Stimulated activated naive B cell treated with anti-CD40 and anti-IgM and Interleukin-4, amounts not matched to agents 10 μg/mL and 1 μg/mL and 100 μg/mL, for 72 hours (primary cell): ENCODE measurements around the gene EMD.

Experiments used
- ATAC-seq, 2 donors: fragments of 150-1000 bp; cut with Tn5 transposase; replicated peaks; 2 replicates each; pipeline ENCODE4 v1.10.0; 2021; ENCODE audit warnings: moderate library complexity in 1 of 2
- DNase-seq: peaks from one replicate; pipeline ENCODE4 v3.0.0; 2021
- H3K27ac Mint-ChIP-seq: one replicate; pipeline ENCODE4 v1.8.0; 2022; ENCODE audit warnings: mild to moderate bottlenecking, mixed read lengths
- H3K27me3 Mint-ChIP-seq, 2 donors: one replicate each; pipeline ENCODE4 v1.8.0; 2022; ENCODE audit warnings: mixed read lengths in 2 of 2
- H3K36me3 Mint-ChIP-seq, 2 donors: one replicate each; pipeline ENCODE4 v1.8.0; 2022; ENCODE audit warnings: mixed read lengths in 2 of 2, mild to moderate bottlenecking in 1 of 2
- H3K4me1 Mint-ChIP-seq, 2 donors: one replicate each; pipeline ENCODE4 v1.8.0; 2022; ENCODE audit warnings: mixed read lengths in 2 of 2, mild to moderate bottlenecking in 1 of 2
- H3K4me3 Mint-ChIP-seq, 2 donors: one replicate each; pipeline ENCODE4 v1.8.0; 2022; ENCODE audit warnings: mild to moderate bottlenecking in 2 of 2, mixed read lengths in 2 of 2, moderate library complexity in 1 of 2
- H3K9me3 Mint-ChIP-seq, 2 donors: one replicate each; pipeline ENCODE4 v1.8.0; 2022; ENCODE audit warnings: mixed read lengths in 2 of 2, mild to moderate bottlenecking in 1 of 2

The EMD gene

DNA sequence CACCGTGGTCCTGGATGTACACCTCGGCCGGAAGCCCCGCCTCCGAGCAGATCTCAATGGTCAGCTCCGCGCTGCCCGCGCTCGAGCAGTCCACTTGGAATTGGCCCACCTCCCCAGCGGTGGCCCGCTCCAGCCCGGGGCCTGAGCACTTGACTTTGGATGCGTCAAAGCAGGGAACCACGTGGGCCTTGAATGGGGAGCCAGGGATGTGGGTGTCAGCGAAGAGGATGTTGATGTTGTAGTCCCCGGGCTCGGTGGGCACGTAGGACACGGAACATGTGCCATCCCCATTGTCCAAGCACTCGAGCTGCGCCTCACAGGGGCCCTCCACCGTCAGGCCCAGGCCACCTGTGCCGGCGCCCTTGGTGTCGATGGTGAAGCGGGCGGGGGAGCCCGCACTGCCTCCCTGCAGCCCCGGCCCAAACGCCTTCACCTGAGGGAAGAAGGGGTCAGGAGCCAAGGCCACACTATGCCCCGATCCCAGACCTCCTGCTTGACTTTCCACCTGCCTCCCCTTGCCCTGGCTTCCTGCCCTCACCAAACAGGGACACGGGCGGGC is 18.9 kb upstream of the EMD start:
- peaks cover 18 to 28% of the 10 kb centered on the region in 2 donors for H3K36me3 Mint-ChIP-seq
- DNase-seq (no peak), ATAC-seq (no peak)
- H3K27me3 Mint-ChIP-seq, result no peaks in the 10 kb centered on the region
- H3K9me3 Mint-ChIP-seq, result no peaks in the 10 kb centered on the region
- H3K27ac Mint-ChIP-seq, result no peak overlapping the region
- no peak overlapping the region for H3K4me3 Mint-ChIP-seq
- peaks cover 7 to 18% of the 10 kb centered on the region in 2 donors for H3K4me1 Mint-ChIP-seq

DNA sequence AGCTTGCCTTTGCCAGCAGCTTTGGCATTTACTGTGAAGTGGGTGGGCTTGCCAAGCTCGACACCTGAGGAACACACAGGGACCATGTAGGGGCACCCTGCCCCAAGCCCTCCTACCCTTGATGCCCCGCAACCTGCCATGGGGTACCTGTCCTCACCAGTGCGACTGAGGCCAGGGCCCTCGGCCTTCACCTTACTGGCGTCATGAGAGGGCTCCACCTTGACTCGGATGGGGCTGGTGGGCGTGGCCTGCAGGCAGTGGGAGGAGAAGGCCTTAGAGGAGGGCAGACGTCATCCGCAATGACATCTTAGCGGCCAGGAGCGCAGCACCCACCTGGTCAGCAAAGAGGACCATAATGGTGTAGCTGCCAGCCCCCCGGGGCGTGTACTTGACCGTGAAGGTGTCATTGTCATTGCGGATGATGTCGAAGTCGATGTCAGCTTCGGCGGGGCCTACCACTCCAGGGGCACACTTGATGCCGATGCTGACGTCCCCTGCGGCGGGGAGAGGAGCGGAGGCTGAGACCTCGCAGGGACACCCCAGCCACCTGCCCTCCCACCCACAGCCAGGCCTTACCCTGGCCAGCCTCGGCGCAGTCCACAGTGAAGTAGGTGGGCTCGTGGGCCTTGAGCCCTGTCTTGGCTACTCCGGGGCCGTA is 16.9 kb upstream of the EMD start:
- Mint-ChIP-seq H3K4me3 (no peak overlapping the region), H3K27me3 (no peaks in the 10 kb centered on the region), H3K4me1 (peaks cover 5 to 11% of the 10 kb centered on the region in 2 donors), H3K36me3 (peaks cover 19% of the 10 kb centered on the region in 2 donors), H3K9me3 (no peaks in the 10 kb centered on the region), H3K27ac (no peak overlapping the region)
- ATAC-seq (no peak), DNase-seq (no peak)

DNA sequence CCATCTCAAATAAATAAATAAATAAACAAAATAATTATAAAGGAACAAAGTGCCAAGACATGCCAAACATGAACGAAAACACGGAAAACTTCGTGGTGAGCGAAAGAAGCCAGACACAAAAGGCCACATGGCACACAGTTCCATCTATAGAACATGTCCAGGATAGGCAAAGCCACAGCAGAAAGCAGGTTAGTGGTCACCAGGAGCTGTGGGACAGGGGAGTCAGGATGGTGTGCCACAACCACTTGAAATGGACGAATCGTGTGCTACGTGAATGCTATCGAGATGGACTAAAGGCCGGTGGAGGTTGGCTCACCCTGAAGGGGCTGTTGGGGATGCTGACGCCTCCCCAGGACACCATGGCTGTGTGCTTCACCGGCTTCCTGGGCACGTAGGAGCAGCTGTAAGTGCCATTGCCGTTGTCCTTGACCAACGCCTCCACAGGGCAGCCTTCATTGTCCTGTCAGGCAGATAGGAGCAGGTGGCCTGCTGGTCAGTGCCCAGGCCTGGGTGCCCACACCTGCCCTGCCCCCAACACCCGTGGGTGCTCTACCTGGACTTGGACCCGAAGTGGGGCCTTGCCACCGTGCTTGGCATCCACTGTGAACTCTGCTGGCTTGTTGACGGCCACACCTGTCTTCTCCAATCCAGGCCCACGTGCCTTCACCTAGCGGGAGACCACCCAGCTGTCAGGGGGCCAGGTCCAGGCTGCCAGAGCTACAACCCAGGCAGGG is 15.2 kb upstream of the EMD start:
- Mint-ChIP-seq H3K4me3 (no peak overlapping the region), H3K27me3 (no peaks in the 10 kb centered on the region), H3K36me3 (peaks cover 17 to 19% of the 10 kb centered on the region in 2 donors), H3K9me3 (no peaks in the 10 kb centered on the region), H3K27ac (no peak overlapping the region), H3K4me1 (peaks cover 6 to 17% of the 10 kb centered on the region in 2 donors)
- DNase-seq, result no peak
- ATAC-seq, result no peak

DNA sequence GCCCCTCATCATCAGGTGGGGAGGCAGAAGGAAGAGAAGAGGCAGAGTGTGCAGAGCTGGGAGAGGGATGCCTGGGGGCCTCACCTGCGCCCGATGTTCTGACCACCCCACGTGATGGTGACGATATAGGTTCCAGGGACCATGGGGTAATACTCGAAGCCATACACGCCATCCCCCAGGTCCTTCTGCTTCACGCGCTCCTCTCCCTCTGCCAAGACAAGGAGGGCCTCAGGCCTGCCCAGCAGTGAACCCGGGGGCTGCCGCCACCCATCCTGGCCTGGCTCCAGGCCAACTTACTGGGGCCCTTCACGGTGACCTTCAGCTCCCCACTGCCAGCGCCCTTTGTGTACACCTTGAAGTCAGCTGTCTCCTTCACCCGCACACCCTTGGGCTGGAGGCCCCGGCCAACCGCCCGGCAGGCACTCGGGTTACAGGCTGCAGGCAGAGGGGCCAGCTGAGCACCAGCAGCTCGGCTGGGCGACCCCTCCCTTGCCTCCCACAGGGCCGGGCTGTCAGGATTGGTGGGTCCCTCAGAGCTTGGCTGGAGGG is 14.0 kb upstream of the EMD start:
- H3K9me3 Mint-ChIP-seq, result no peaks in the 10 kb centered on the region
- no peaks in the 10 kb centered on the region for H3K27me3 Mint-ChIP-seq
- DNase-seq, result no peak
- H3K36me3 Mint-ChIP-seq, result peaks cover 19 to 25% of the 10 kb centered on the region in 2 donors
- no peak for ATAC-seq
- peaks cover 8 to 18% of the 10 kb centered on the region in 2 donors for H3K4me1 Mint-ChIP-seq
- no peak overlapping the region for H3K4me3 Mint-ChIP-seq
- peak overlapping the region; percentile 21 for H3K27ac Mint-ChIP-seq

DNA sequence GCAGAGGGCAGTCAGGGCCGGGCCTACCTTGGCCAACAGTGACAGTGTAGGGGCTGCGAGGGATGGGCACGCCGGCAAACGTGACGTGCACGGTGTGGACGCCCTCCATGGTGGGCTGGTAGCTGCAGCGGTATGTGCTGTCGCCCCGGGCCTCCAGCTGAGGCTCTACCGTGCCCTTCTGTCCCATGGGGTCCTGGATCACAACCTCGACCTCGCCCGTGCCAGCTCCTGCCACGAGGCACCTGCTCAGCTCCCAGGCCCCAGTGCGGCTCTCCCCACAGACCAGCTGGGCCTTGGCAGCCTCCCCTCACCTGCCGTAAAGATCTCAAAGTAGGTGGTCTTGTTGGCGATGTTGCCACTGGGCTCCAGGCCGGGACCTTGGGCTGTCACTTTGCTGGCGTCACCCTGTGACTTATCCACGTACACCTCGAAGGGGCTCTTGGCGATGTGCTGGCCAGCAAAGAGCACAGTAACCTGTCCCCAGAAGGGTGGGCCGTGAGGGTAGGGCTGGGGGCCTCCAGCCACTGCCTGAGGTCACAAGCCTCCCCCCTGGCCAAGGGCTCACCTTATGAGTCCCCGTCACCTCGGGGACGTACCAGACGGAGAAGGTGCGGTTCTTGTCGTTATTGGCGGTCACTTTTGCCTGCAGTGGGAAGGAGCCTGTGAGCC is 13.0 kb upstream of the EMD start:
- Mint-ChIP-seq H3K9me3 (no peaks in the 10 kb centered on the region), H3K4me1 (peaks cover 8 to 18% of the 10 kb centered on the region in 2 donors), H3K36me3 (peaks cover 20 to 21% of the 10 kb centered on the region in 2 donors), H3K4me3 (no peak overlapping the region), H3K27me3 (no peaks in the 10 kb centered on the region), H3K27ac (no peak overlapping the region)
- ATAC-seq (no peak), DNase-seq (no peak)

DNA sequence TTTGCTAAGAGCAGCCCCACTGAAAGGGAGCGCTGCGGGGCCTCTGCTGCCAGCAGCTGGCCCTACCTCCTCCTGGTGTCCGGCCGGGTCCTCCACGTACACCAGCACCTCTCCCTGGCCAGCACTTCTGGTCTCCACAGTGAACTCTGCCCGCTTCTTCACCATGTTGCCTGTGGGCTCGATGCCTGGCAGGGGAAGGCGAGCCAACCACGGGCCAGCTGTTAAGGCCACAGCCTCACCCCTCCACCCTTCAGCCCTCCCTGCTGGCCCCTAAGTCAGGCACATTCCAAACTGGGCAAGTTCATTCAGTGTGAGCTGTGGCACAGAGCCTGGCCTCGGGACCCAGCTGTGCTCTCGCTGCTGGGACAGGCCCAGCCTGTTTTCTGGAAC is 12.4 kb upstream of the EMD start:
- no peak overlapping the region for H3K4me3 Mint-ChIP-seq
- DNase-seq (no peak), ATAC-seq (no peak)
- H3K4me1 Mint-ChIP-seq, result peaks cover 8 to 18% of the 10 kb centered on the region in 2 donors
- no peaks in the 10 kb centered on the region for H3K9me3 Mint-ChIP-seq
- H3K36me3 Mint-ChIP-seq, result peaks cover 20 to 21% of the 10 kb centered on the region in 2 donors
- H3K27ac Mint-ChIP-seq, result no peak overlapping the region
- H3K27me3 Mint-ChIP-seq, result no peaks in the 10 kb centered on the region

DNA sequence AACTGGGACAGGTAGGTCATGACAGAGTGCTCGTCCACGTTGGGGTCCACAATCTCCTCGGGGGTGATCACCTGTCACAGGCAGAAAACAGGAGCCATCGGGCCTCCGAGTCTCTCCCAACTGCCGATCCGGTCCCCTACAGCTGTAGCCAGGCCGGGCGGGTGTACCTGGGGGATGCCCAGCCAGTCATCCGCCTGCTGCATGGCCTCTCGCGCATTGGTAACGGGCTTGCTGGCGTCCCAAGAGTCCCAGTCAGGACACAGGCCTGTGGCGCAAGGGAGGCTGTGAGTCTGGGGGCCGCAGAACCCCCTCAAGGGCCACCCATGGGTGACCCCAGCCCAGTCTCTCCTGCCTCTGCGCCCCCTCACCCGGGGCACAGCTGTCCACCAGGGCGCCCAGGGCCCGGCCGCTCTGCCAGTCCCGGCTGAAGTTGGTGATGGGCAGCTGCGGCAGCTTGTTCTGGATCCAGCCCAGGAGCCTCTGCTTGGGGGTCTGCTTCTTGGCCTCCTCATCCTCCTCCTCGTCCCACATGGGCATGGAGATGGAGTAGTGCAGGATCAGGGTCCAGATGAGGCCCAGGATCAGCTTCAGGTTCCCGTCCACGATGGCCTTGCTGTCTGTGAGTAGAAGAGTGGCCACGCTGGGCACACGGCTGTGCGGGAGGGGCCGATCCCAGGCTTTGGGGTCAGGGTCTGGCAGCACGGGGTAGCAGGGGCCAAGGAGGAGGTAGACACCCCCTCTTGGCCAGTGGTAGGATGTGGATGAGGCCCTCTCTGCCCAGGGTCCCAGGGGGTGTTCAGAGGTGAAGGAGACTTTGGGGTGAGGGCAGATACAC is 11.4 kb upstream of the EMD start:
- no peaks in the 10 kb centered on the region for H3K27me3 Mint-ChIP-seq
- H3K4me3 Mint-ChIP-seq, result peak overlapping the region; percentile 93 to 94
- no peaks in the 10 kb centered on the region for H3K9me3 Mint-ChIP-seq
- DNase-seq, result no peak
- H3K4me1 Mint-ChIP-seq, result peaks cover 13 to 25% of the 10 kb centered on the region in 2 donors
- H3K27ac Mint-ChIP-seq, result peak overlapping the region; percentile 94
- no peak for ATAC-seq
- peaks cover 20% of the 10 kb centered on the region in 2 donors for H3K36me3 Mint-ChIP-seq

DNA sequence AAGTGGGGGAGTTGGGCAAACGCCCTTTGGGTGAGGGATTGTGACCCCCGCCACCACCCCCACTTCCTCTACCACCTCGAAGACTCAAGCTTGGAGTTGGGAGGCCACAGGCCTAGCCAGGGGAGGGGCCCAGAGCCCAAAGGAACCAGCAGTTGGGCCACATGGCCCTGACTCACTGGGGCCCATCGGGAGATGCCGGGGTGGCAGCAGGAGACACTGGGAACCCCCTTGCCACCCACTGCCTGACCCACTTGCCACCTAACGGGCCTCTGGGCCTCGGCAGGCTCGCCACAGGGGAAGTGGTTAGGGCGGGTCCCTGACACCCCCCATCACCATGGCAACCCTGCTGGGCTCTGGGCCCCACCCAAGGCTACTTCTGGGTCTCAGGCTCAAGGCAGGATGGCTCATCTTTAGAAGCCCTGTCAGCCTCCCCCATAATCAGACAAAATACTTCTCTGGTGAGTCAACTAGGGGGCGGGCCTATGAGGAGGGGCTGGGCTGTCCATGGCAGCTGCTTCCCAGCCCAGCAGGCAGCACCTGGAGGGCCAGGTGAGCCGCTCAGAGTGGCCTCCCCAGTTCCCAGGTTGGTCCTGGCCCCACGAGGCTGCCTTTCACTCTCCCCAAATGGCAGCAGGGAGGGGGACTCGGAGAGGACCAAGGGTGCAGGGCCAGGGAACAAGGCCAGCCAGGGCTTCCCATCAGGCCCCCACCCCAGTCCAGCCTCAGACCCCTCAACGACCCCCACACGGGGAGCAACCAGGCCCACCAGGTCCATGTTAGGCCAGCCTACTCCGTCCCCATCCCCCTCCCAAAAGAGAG is 10.3 kb upstream of the EMD start:
- peak overlapping the region; percentile 94 for H3K27ac Mint-ChIP-seq
- peak; percentile 66 for ATAC-seq
- no peaks in the 10 kb centered on the region for H3K27me3 Mint-ChIP-seq
- H3K4me3 Mint-ChIP-seq, result peak overlapping the region; percentile 93 to 94
- no peaks in the 10 kb centered on the region for H3K9me3 Mint-ChIP-seq
- peaks cover 17 to 20% of the 10 kb centered on the region in 2 donors for H3K36me3 Mint-ChIP-seq
- peak; percentile 85 for DNase-seq
- H3K4me1 Mint-ChIP-seq, result peaks cover 15 to 31% of the 10 kb centered on the region in 2 donors

DNA sequence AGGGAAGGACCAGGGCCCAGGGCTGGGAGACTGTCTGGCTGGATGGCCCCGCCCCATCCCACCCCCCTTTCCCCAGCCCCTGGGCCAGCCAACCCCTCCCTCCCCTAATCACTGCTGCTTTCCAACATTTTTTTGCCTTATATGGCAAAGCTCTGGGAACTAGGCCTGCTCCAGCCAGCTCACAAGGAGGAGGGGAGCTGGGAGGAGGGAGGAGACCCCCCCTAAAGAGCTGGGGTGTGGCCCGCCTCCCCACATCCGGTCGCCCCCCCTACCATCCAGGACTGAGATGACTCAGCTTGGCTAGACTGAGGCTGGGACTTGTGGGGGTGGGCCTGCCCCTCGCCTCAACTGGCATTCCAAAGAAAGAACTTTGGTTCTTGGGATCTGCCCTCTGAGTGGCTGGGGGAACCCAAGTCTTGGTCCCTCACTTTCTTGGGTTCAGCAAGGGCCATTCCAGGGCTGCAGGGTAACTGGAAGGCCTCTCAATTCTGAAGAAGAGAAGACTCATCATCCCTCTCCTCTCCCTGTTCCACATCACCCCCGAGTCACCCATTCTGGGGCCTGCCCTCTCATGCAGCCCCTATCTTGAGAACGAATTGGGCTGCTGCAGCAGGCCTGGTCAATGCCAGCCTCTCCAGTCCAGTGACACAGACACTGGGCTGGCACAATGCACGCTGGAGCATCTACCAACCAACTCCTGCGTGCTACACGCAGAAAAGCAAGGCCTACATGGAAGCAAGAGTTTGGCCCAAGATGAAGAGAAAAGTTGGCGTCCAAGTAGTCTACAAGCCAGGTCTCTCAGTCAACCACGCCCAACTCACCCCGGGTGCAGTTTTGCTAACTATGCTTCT is 9.4 kb upstream of the EMD start:
- H3K9me3 Mint-ChIP-seq, result no peaks in the 10 kb centered on the region
- H3K4me3 Mint-ChIP-seq, result peak overlapping the region; percentile 93 to 94
- DNase-seq (peak; percentile 45), ATAC-seq (peak; percentile 13)
- H3K4me1 Mint-ChIP-seq, result peaks cover 15 to 29% of the 10 kb centered on the region in 2 donors
- peak overlapping the region; percentile 91 for H3K27ac Mint-ChIP-seq
- H3K27me3 Mint-ChIP-seq, result no peaks in the 10 kb centered on the region
- peaks cover 16 to 19% of the 10 kb centered on the region in 2 donors for H3K36me3 Mint-ChIP-seq

DNA sequence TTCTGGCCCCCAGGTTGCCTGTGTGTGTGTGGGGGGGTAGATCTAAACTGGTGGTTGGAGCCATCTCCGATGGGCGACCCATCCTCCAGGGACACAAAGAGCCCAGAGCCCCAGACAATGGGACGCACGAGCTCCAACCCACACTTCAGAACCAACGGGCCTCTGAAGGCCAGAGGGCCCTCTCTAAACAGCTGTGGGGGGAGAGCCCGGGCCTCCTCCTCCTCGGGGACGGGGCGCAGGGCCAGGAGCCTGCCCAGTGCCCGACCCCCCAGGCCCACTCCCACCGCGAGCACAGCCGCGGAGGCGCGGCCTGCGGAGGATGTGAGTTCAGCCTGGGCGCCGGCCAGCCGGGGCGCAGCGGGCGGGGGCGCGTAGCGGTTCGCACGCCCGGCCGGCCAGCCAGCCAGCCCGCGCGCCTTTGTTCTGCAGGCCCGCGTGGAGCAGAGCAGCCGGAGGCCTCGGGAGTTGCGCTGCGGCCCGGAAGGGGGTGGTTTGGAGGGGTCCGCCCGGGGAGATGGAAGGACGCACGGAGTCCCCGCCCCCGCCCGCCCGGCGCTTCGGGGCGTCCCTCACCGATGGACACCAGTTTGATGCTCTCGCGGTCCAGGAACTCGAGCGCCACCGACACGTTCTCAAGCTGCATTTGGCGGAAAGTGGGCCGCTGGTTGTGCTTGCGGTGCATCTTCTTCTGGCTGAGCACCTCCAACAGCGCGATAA is 8.6 kb upstream of the EMD start:
- H3K27me3 Mint-ChIP-seq, result no peaks in the 10 kb centered on the region
- H3K27ac Mint-ChIP-seq, result peak overlapping the region; percentile 91
- peaks cover 13 to 17% of the 10 kb centered on the region in 2 donors for H3K36me3 Mint-ChIP-seq
- H3K4me3 Mint-ChIP-seq, result peak overlapping the region; percentile 93 to 94
- no peaks in the 10 kb centered on the region for H3K9me3 Mint-ChIP-seq
- DNase-seq, result no peak
- ATAC-seq, result no peak
- peaks cover 15 to 31% of the 10 kb centered on the region in 2 donors for H3K4me1 Mint-ChIP-seq

DNA sequence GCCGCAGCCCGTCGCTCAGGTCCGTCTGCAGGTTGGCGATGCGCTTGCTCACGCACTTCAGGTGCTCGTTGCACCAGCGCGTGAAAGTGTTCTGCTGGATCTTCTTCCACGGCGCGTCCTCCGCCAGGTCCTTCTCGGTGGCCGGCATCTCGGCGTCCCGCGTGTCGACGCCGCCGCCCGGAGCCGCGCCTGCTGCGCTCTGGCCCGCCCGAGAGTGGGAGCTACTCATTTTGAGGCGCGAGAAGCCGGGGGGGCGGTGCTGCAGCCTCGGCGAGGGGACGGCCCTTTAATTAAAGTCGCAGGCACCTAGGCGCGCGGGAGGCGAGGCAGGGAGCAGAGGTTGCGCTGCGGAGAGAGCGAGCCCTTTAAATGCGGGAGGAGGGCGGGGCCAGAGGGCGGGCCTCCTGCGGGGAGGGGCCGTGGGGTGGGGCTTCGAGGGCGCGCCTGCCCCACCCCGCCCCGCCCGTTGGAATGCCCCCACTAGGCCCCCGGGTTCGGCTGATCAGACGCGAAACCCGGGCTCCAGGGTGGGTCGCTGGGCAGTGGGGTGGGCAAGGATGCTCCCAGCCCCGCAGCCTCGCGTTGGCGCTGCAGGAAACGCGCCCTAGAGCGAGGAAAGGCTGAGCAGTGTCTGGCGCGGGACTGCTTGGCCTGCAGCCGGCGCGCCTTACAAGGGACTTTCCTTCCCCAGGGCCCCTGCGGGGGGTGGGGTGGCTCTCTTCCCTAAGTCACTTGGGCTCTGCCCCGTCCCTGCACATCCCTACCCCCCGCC is 7.9 kb upstream of the EMD start:
- peak; percentile 67 to 74 for ATAC-seq
- Mint-ChIP-seq H3K9me3 (no peaks in the 10 kb centered on the region), H3K27ac (peak overlapping the region; percentile 90), H3K4me3 (peak overlapping the region; percentile 82 to 94), H3K27me3 (no peaks in the 10 kb centered on the region), H3K4me1 (peaks cover 15 to 31% of the 10 kb centered on the region in 2 donors), H3K36me3 (peaks cover 13 to 17% of the 10 kb centered on the region in 2 donors)
- peak; percentile 86 for DNase-seq
